Calu3 (cell line): ENCODE results near the gene HLA-DQB1. TPM values are rescaled to one million over a fixed set of nuclear protein-coding genes. Genes with fewer than 3 reads are reported as not detected.
"Not testable (repeated sequence)": the region's sequence is repeated elsewhere in the genome, so short reads cannot be mapped to it uniquely, and the experiment has no call there.

ENCODE experiments used
- BruUV-seq: library from RNA; stranded (reverse); fragments of 400-500 nt; replicated peaks from 2 replicates; lab custom pipeline; 2021; lab: Mats Ljungman, UMichigan
- CTCF ChIA-PET: fragments of 300-600 bp; sonication (Branson Sonifier 250); formaldehyde crosslinking; loops from one replicate; lab custom pipeline; 2022; ENCODE audit warnings: antibody characterized with exemption; lab: Charles Lee
- DNase-seq: peaks from one replicate; pipeline ENCODE4 v3.0.0; 2022
- H3K27ac Mint-ChIP-seq: one replicate; pipeline ENCODE4 v1.8.0; 2022; ENCODE audit warnings: mixed read lengths; ENCODE audit not compliant: unreplicated experiment
- H3K27me3 Mint-ChIP-seq: one replicate; pipeline ENCODE4 v1.8.0; 2022; ENCODE audit warnings: mixed read lengths; ENCODE audit not compliant: unreplicated experiment
- H3K36me3 Mint-ChIP-seq: one replicate; pipeline ENCODE4 v1.8.0; 2022; ENCODE audit warnings: mild to moderate bottlenecking, moderate library complexity, mixed read lengths; ENCODE audit not compliant: insufficient read depth, unreplicated experiment
- H3K4me1 Mint-ChIP-seq: one replicate; pipeline ENCODE4 v1.8.0; 2022; ENCODE audit warnings: mild to moderate bottlenecking, low read depth, mixed read lengths; ENCODE audit not compliant: unreplicated experiment
- H3K4me3 Mint-ChIP-seq: one replicate; pipeline ENCODE4 v1.8.0; 2022; ENCODE audit warnings: mild to moderate bottlenecking, low read depth, moderate library complexity, mixed read lengths; ENCODE audit not compliant: unreplicated experiment
- H3K9me3 Mint-ChIP-seq: one replicate; pipeline ENCODE4 v1.8.0; 2022; ENCODE audit warnings: low read depth, mixed read lengths; ENCODE audit not compliant: unreplicated experiment
- intact Hi-C: fragments of 100-400 bp; cut with micrococcal nuclease; formaldehyde crosslinking; loops from one replicate; pipeline ENCODE4 v1.10.0; 2022; ENCODE audit not compliant: unreplicated experiment
- total RNA-seq: library from RNA; stranded (reverse); gene quantifications from 2 replicates; pipeline ENCODE4 v1.2.3, GENCODE V29; 2022
- TF ChIP-seq, protein P1 (sequence below): fragments of 200-600 bp; IDR thresholded peaks from one replicate; pipeline ENCODE4 v1.8.0; 2022; ENCODE audit warnings: antibody characterized with exemption; ENCODE audit not compliant: unreplicated experiment

HLA-DQB1 gene
- total RNA-seq, 1 experiment from 2014 or later: 190 TPM

- intact Hi-C loops: loop anchor here (1.0 kb wide), 1 partner anchor 97 kb away; no protein-coding TSS in a partner anchor
These were observed 3.6 kb downstream of the HLA-DQB1 start for GRCh38 chr6:32662836-32663235.

GRCh38 chr6:32662099-32662498 is 4.4 kb downstream of the HLA-DQB1 start:
- no TSS peak for BruUV-seq
- CTCF ChIA-PET: no interaction called here
- no peak overlapping the region for H3K27ac Mint-ChIP-seq
- H3K4me3 Mint-ChIP-seq: no peak overlapping the region
- peaks cover 61% of the 10 kb centered on the region for H3K36me3 Mint-ChIP-seq
- peaks cover 1% of the 10 kb centered on the region for H3K9me3 Mint-ChIP-seq
- no peaks in the 10 kb centered on the region for H3K27me3 Mint-ChIP-seq
- H3K4me1 Mint-ChIP-seq: peaks cover 41% of the 10 kb centered on the region
- TF ChIP-seq, protein P1, sequence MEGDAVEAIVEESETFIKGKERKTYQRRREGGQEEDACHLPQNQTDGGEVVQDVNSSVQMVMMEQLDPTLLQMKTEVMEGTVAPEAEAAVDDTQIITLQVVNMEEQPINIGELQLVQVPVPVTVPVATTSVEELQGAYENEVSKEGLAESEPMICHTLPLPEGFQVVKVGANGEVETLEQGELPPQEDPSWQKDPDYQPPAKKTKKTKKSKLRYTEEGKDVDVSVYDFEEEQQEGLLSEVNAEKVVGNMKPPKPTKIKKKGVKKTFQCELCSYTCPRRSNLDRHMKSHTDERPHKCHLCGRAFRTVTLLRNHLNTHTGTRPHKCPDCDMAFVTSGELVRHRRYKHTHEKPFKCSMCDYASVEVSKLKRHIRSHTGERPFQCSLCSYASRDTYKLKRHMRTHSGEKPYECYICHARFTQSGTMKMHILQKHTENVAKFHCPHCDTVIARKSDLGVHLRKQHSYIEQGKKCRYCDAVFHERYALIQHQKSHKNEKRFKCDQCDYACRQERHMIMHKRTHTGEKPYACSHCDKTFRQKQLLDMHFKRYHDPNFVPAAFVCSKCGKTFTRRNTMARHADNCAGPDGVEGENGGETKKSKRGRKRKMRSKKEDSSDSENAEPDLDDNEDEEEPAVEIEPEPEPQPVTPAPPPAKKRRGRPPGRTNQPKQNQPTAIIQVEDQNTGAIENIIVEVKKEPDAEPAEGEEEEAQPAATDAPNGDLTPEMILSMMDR: no peak
- DNase-seq: no peak
- intact Hi-C loops: no loop called here

More at GRCh38 chr6:32662836-32663235, 3.6 kb downstream of the HLA-DQB1 start:
- peaks cover 60% of the 10 kb centered on the region for H3K36me3 Mint-ChIP-seq
- CTCF ChIA-PET: no interaction called here
- no peak for DNase-seq
- no peaks in the 10 kb centered on the region for H3K9me3 Mint-ChIP-seq
- TF ChIP-seq, protein P1: no peak
- H3K4me3 Mint-ChIP-seq: no peak overlapping the region
- BruUV-seq: no TSS peak
- no peaks in the 10 kb centered on the region for H3K27me3 Mint-ChIP-seq
- H3K4me1 Mint-ChIP-seq: peaks cover 48% of the 10 kb centered on the region
- no peak overlapping the region for H3K27ac Mint-ChIP-seq

DNA sequence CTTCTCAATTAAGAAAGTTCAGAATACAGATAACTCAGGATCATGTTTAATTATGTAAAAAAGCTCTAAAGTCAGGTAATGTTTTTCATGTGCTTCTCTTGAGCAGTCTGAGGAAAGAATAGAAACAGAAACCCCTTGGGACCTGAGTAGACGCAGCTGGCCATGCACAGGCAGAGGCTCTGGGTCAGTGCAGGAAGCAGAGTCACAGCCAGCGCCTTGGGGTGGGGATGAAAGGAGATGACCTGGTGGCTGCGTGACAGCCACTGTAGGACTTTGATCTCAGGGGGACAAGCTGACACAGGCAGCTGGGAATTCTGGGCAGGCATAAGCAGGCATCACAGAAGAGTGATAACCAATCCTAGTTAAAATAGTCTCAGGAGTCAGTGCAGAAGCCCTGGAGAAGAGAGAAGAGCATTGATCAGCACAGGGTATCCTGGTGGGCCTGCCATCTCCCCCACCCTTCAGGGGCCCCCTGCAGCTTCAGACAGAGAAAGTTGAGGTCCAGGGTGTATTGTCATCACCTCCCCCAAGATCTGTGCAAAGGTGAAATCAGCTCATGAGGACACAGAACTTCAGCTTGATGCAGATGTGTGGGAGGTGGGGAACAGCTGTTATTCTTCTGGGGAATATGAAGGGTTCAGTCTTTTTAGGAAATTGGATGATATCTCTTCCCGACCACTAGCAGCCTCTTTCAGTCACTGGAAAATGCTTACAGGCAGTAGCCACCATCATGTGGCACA is 6.4 kb downstream of the HLA-DQB1 start:
- H3K36me3 Mint-ChIP-seq: peaks cover 45% of the 10 kb centered on the region
- intact Hi-C loops: no loop called here
- no TSS peak for BruUV-seq

GRCh38 chr6:32658268-32658897 is 8.1 kb downstream of the HLA-DQB1 start:
- H3K27me3 Mint-ChIP-seq: no peaks in the 10 kb centered on the region
- no peak for DNase-seq
- CTCF ChIA-PET: no interaction called here
- H3K36me3 Mint-ChIP-seq: peaks cover 29% of the 10 kb centered on the region
- peaks cover 6% of the 10 kb centered on the region for H3K9me3 Mint-ChIP-seq
- no peak overlapping the region for H3K4me3 Mint-ChIP-seq
- TF ChIP-seq, protein P1: no peak
- no TSS peak for BruUV-seq
- intact Hi-C loops: no loop called here
- peaks cover 9% of the 10 kb centered on the region for H3K4me1 Mint-ChIP-seq
- H3K27ac Mint-ChIP-seq: no peak overlapping the region

More for the DNA sequence above, 6.4 kb downstream of the HLA-DQB1 start:
- CTCF ChIA-PET: no interaction called here
- no peak for DNase-seq
- Mint-ChIP-seq H3K4me3 (no peak overlapping the region), H3K4me1 (peaks cover 25% of the 10 kb centered on the region), H3K27ac (no peak overlapping the region), H3K27me3 (no peaks in the 10 kb centered on the region), H3K9me3 (peaks cover 6% of the 10 kb centered on the region)
- TF ChIP-seq, protein P1: no peak

GRCh38 chr6:32657819-32658218 is 8.6 kb downstream of the HLA-DQB1 start:
- intact Hi-C loops, BruUV-seq, H3K4me1 Mint-ChIP-seq, CTCF ChIA-PET, DNase-seq, H3K9me3 Mint-ChIP-seq, H3K27ac Mint-ChIP-seq, H3K27me3 Mint-ChIP-seq, H3K4me3 Mint-ChIP-seq: not testable (repeated sequence)
- peaks cover 26% of the 10 kb centered on the region for H3K36me3 Mint-ChIP-seq

DNA sequence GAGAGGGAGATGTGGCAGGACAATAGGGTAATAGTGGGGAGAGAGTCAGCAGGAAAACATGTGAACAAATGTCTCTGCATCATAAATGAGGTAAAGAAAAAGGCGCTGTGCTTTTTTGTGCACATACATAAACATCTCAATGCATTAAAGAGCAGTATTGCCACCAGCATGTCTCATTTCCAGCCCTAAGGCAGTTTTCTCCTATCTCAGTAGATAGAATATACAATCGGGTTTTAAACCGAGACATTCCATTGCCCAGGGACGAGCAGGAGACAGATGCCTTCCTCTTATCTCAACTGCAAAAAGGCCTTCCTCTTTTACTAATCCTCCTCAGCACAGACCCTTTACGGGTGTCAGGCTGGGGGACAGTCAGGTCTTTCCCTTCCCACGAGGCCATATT is 9.1 kb downstream of the HLA-DQB1 start:
- peaks cover 22% of the 10 kb centered on the region for H3K36me3 Mint-ChIP-seq
- H3K27me3 Mint-ChIP-seq, BruUV-seq, intact Hi-C loops, H3K9me3 Mint-ChIP-seq, H3K4me1 Mint-ChIP-seq, CTCF ChIA-PET, H3K27ac Mint-ChIP-seq, H3K4me3 Mint-ChIP-seq, DNase-seq: not testable (repeated sequence)
